ENCODE measurements around the gene KRT85.
"Not testable (repeated sequence)": the region's sequence is repeated elsewhere in the genome, so short reads cannot be mapped to it uniquely, and the experiment has no call there.

KRT85 gene

DNA sequence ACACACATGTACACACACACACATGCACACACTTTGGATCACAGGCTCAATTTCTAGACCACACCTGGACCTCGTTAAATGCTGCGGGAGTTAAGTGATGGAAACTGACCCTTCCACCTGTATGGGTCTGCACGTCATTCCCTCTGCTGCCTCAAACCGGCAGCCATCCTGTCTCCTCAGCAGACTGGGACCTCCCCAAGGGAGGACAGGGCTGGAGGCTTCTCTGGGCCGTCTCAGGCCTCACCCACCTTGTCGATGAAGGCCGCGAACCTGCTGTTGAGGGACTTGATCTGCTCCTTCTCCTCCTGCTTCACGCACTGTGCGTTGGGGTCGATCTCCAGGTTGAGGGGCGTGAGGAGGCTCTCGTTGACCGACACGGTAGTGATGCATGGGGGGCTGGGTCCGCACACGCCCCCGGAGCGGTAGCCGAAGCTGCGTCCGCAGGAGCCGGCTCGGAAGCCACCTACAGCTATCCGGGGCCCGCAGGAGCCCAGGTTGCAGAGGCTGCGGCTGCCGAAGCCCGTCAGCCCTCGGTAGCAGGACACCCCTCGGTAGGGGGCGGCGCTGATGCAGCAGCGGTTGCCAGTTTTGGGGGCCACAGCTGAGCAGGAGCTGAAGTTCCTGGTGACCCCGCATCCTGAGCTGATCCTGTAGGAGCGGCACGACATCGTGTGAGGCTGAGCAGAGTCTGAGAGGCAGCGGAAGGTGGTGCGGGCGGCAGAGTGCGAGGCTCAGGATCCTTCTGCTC is at the start of gene KRT85:
TSS of gene KRT85 (minus strand) at position 744 of the 748 bp plus-strand sequence. CDS start at position 668, 76 bp downstream.
- no peak for DNase-seq

DNA sequence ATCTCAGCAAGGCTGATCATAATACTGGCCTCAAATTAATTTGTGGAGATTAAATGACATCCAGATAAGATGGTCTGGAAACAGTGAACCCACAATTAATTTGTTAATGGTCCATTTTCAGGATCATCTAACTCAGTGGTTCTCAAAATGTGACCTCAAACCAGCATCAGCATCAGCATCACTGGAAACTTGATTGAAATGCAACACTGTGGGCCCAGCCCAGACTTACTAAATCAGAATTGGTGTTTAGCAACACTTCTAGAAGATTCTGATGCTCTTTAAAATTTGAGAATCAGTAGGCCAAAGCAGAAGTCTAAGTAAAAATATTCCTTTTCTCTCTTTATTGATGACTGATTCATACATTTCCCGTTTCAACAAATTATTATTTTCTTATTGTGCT is 49.5 kb upstream of the KRT85 start:
- DNase-seq: no peak

DNA sequence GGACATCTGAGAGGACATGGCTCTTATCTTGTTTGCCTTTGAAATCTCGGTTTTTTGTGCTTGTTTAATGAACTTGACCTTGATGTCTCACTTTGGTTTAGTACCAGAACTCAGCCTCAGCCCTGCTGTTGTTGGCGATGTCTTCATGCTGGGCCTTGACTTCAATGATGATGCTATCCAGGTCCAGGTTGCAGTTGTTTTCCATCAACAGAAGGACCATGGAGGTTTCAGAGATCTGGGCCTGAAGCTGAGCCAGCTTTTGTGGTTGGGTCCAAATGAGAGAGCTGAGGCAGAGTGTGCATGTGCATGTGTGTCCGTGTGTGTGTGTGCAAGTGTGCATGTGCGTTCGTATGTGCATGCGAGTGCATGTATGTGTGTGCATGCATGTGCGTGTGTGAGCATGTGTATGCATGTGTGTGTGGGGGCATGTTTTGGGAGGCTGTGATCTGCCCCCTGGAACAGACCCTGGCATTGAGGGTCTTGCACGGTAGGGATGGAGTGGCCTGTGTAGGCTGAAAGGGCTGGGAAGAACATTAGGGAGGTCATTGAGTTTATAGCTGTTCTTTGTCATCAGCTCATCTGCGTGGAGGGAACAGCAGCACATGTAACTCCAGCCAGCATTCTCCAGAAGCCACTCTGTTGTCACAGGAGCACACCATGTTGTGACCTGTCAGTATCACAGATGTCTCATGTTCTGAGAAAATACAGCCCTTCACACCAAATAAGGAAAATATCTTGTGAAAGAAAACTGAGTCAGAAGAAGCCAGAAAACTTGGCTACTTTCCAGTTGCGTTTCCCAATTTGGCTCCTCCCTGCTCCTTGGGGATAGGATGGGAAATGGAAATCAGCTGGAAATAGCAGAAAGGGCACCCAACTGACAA is 48.8 kb upstream of the KRT85 start:
- DNase-seq: no peak

DNA sequence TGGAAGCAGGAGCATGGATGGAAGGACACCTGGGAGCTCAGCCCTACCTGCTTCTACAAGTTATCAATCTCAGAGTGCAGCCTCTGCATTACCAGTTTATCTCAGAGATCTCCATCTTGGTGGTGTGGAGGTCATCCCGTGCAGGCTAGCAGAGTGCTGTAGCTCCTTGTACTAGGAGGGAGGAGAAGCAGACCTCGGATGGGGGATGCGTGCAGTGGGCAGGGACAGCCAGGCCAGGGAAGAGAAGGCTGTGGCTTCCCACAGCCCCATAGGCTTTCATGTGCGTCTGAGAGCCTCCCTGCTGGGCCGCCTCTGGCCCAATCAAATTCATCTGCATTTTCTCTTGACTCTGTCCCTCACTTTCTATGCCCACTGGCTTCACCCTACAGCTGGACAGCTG is 47.7 kb upstream of the KRT85 start:
- no peak for DNase-seq

DNA sequence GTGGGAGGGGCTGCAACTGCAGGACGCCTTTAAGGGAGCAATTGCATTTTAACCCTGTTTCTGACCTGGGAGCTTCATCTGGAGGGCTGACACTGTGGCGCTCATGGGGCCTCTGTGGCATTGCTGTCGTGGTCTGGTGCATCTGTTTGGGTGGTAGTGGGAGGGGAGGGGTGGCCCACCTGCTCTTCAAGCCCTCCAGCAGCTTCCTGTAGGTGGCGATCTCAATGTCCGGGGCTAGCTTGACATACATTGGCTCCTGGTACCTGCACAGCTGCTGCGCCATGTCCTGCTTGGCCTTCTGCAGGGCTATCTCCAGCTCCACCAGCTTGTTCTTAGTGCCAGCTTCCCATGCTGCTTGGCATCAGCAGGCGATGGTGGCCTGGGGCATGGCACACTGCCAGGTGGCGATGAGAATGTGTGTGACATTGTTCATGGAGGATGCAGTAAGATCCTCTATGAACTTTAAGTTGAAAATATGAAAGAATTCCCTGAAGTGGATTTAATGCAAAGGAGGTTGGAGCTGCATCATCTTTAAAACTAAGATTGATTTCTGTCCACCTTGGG is 46.6 kb upstream of the KRT85 start:
- no peak for DNase-seq

DNA sequence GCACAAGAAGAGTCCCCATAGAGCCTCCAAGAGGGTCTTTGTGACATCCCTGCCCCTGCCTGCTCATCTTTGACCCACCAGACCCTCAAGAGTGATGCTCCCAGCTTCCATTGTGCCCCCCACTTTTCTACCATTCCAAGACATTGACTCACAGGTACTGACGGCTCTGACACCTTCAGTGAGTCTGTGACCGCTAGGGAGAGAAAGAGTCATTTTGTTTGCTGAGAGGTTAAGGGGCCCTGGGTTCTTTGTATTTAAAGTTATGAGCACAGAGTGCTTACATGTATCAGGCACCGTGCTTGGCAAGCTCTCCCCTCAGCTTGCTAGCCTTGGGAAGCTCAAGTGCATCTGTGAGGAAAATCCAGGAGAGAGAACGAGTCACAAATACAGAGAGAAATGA is 45.9 kb upstream of the KRT85 start:
- no peak for DNase-seq

DNA sequence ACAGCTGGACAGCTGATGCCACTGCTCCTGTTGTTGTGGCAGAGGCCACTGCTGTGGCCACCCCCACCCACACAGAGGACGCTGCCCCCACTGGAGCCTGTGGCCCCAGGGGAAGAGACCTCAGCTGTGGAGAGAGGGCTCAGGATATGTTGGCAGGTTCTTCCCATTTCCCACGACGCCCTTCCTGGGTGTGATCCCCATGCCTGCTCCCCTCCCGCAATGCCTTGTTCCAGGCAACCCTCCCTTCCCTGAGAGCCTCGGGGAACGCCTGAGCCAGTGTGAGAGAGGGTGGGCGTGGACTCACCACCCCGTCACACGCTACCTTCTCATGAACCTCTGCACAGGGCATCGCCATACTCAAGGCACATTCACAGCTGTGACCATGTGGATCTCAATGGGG is 44.5 kb upstream of the KRT85 start:
- DNase-seq: no peak

DNA sequence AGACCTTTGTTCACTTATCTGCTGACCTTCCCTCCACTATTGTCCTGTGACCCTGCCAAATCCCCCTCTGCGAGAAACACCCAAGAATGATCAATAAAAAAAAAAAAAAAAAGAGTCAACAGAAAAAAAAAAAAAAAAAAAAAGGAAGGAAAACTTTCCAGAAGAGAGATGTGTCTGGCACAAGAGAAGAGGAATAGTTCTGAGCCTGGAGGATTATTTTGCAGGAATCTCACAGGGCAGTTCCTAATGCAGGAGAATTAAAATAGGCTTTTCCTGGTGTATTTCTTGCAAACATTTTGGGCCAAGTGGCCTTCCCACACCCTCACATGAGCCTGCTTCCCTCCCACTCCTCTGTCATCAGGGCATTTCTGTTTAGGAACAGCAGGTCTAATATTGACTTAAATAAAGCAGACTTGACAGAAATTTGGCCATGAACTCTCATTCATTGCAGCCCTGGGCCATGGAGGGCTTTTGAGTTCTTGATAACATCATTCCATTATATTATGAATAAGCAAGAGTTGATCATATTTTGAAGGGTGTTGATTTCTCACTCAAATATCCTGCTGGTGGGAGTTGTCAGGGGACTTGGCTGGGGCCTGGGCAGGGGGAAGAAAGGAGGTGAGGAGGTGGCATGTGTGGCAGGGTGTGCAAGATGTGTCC is 43.4 kb upstream of the KRT85 start:
- not testable (repeated sequence) for DNase-seq

DNA sequence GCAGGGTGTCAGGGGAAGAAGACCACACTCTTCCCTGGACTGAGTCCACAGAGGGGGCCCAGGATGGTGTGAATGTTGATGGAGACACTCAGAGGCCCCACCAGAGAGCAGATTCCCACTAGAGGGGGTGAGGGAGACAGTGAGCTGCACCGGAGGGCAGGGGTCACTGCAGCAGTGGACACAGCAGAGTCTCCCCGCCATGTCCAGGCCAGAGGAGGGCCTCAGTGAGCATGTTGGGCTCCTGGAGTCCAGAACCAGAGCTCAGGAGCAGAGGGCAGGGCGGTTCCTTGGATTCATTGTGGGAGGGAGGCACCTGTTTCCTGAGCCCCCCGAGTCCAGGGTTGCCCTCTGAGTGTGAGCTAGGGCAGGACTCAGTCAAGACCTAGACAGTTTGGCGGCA is 40.6 kb upstream of the KRT85 start:
- no peak for DNase-seq

DNA sequence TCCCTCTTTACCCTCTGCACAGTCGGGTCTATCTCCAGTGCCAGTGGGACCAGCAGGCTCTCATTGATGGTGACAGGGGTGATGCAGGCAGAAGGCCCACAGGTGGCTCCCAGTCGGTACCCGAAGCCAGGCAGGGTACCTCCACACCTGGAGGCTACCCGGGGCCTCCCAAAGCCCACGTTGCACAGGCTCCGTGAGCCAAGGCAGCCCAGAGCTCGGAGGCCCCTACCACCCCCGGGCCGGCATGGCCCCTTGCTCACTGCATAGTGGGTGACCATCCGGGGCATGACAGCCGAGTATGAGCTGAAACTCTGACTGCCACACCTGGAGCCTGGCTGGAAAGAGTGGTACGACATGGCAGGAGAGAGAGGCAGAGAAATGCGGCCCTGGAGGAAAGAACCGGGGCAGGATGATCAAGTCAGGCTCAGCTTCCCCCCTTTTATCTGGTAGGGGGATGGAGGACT is 38.7 kb upstream of the KRT85 start, which contains the start of gene KRT82:
TSS of gene KRT82 (minus strand) at position 414 of the 464 bp plus-strand sequence. CDS start at position 356, 58 bp downstream.
- no peak for DNase-seq

DNA sequence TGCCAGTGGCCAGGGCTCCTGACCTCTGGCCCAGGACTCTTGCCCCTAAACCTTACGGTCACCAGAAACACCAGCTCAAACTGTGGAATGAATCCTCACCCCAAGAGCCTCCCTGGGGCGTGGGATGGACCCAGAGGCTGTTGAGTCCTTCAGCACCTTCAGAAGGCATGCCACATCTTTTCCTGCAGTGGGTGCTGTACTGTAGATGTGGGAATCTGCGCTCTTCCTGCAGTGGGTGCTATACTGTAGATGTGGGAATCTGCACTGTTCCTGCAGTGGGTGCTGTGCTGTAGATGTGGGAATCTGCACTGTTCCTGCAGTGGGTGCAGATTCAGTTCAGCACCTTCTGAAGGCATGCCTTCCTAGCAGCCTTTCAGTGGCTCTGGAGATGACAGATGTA is 37.7 kb upstream of the KRT85 start:
- DNase-seq: no peak

DNA sequence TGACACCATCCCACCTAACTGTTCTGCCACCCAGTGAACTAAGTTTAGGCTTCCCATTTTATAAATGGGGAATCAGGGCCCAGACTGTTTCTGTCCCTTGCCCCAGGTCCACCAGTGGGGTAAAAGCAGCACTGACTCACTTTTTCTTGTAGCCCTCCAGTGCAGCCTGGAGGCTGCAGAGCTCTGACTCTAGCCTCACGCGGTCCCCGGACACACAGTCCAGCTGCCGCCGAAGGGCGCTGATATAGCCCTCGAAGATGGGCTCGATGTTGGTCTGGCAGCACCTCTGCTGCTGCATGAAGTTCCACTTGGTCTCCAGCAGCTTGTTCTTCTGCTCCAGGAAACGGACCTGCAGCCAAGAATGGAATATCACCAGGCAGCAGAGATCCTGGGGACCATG is 36.3 kb upstream of the KRT85 start:
- DNase-seq: no peak

DNA sequence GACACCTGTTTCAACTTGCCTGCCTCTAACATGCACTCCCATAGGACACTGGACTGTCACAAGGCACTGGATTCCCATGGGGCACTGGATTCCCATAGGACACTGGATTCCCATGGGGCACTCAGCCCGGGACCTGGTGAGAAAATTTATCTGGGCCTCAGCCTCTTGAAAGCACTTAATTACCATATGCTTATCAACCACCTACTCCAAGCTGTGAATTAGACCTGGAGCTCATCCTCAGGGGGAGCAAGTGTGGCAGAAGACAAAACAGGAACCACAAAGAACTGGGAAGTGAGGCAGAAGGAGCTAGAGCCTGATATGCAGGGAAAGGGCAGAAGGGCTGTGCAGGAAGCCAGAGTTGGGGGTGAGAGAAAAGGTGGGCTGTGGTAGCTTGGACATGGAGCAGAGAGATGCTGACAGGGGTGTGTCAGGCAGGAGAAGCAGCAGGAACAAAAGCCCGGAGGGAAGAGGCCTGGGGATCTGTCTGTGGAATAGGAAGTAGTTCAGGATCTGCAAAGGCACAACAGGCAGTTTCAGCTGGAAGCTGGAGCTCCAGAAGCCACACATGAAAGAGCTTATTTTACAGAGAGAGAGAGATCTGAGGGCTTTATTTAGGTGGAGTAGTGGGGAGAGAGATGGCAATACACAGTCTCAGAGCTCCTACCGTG is 35.7 kb upstream of the KRT85 start:
- DNase-seq: no peak

DNA sequence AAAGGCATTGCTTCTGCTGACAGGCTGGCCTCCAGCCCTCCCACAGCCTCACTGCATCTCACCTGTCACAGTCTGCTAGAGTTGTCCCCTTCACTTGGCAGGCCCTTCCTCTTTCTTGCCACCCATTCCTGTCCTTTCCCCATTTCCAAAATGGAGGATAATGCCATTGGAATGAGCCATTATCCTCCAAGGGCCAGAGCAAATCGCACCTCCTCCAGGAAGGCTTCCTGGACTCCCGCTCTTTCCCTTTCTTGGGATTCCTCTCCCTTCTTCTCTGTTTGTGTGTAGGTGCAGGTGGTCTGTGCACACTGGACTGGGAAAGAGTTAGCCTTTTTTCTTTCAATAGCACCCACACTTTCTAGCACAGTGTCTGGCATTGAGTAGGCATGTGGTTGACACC is 35.1 kb upstream of the KRT85 start:
- no peak for DNase-seq

DNA sequence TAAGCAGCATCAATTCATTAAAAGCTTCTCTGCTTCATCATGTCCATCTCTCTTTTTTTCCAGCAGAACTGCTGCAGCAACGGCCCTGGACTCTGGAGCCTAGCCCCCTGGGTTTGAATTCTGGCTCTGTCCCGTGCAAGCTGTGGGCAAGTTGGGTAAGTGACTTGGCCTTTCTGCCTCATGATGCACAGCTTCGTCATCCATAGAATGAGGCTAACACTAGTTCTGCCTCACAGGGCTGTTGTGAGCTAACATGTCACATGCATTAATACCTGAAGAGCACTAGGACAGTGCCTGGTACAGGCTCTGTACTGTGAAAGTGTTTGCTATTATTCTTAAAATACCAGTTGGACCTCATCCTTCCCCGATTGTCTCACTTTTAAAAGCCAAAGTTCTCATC is 34.6 kb upstream of the KRT85 start:
- no peak for DNase-seq

DNA sequence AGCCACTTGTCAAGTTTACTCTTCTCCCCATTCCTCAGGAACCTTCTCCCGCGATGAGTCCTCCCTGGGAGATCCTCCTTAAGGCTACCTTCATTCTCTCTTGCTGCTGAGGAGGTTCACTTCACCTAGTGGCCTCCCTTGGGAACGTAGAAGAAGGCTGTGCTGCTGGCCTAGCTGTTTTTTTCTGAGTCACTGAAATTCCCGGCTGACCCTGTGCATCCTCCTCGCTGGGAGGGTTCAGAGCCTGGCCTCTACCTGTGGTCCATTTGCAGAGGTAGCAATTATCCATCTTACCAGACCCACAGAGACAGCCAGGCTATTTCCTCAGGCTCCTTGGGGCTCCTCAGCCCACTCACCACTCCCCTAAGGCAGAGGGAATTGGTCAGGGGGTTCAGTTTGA is 34.2 kb upstream of the KRT85 start:
- no peak for DNase-seq

DNA sequence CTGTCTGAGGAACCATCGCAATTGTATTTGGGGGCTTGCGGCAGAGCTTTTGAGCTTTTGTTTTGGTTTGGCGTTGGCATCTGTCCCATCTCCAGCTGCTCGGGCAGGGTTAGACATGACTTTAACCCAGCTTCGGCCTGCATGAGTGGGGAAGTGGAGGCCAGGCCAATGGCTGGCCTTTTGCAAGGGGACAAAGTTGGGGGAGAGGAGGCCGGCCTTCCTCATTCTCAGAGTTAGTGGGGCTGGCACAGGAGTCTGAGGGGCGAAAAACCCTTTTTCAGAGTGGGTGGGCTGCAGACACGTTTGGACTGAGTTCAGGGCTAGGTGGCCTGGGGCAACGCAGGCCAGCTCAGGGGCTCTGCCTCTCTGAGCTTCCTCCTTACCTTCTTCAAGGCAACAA is 33.6 kb upstream of the KRT85 start:
- no peak for DNase-seq

DNA sequence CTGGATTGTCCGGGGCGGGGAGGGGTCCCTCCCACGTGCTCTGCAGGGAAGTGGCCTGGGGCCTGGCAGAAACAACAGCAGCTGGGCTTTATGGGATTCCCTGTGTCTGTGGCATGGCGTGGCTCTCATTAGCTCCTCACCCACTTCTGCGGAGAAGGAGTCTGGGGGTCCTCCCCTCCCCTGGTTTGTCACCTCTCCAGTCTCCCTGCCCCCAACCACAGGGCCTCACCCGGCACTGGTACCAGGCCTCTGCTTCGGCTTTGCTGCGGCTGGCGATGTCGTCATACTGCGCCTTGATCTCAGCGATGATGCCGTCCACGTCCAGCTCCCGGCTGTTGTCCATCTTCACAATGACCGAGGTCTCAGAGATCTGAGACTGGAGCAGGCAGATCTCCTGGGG is 32.5 kb upstream of the KRT85 start:
- no peak for DNase-seq

DNA sequence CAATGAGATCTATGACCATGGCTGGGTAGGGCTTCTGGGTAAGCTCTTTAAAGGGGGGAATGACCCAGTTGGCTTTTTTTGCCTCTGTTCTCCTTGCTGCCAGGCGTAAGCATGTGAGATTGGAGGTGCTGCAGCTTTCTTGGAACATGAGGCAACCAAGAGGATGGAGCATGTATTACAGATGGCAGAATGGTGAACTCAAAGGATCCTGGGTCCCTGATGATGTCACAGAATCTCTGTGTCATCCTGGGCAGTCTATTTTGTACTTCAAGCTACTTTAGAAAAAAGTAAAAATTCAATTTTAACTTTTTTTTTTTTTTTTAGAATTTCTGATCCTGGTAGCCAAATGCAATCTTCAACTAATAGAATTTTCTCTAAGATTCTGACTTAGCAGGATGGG is 30.9 kb upstream of the KRT85 start:
- no peak for DNase-seq

DNA sequence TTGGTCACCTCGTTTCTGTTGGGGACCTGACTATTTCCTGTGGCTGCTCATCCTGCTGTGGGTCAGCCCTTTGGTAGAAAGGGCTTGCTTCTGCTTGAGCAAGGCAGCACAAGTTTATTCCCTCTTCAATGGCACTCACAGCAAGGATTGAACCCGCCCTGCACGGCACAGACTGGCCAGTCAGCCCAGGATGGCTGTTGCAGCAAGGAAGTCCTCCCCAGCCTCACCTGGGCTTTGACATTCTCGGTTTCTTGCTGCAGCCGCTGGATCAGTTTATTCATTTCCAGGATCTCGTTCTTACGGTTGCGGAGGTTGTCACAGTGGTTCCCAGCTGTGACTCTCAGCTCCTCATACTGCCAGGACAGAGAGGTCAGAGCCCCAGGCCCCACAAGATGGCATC is 29.4 kb upstream of the KRT85 start:
- no peak for DNase-seq

DNA sequence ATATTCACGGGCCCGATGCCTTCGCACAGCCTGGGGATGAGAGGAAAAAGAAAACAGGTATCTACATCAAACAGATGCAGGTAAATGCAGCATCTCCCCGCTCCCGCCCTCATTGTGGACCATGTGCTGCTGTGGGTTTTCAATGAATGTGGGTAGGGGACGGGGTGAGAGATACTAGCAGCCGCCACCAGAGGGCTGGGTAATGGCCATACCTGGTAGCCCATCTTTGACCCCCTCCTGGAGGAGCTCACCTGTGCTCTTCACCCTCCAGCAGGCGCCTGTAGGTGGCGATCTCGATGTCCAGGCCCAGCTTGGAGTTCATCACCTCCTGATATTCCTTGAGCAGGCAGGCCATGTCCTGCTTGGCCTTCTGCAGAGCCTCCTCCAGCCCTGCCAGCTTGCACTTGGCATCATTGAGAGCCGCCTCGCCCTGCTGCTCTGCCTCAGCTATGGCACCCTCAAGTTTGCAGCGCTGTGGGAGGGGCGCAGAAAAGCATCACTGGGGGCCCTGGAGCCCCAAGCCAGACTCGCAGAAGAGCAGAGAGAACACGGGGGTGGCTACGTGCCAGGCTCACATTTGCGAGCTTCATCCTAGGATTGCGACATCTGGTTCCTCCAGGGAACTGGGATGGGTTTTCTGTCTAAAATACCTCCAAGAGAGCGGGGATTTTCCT is 28.6 kb upstream of the KRT85 start:
- no peak for DNase-seq

DNA sequence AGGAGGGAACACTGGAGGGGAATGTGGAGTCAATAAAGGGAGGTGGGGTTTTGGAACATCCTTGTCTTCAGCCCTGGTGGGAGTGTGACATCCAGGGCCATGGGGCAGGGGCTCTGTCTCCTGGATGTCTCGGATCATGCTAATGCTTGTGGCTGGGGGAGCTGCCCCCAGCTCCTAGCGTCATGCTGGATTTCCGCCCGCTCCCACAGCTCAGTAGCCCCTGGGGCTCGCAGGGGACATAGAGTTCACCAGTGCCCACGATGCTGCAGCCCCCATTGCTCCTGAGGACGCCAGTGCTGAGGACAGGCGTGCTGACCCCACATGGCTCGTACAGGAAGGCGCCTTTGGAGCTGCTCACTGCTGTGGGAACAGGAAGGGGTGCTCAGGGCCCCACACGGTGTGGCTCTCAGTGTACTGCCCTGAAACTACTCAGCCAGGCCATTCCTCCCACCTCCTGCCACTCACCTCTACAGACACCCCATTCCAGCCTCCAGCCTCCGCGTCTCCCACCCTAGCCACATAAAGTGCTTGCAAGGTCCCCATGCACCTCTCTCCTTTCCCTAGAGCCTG is 27.6 kb upstream of the KRT85 start:
- DNase-seq: no peak
